GM19023 (cell line): ENCODE results near the gene RTN4R.
"Not testable (repeated sequence)": the region's sequence is repeated elsewhere in the genome, so short reads cannot be mapped to it uniquely, and the experiment has no call there.

Experiments
- ATAC-seq: cut with Tn5 transposase; IDR thresholded peaks from one replicate; pipeline ENCODE4 v1.9.1; 2021; ENCODE audit warnings: mild to moderate bottlenecking, moderate library complexity; ENCODE audit not compliant: unreplicated experiment

The RTN4R gene

GRCh38 chr22:20289182-20290044 lies 21.3 kb upstream of the RTN4R start:
- not testable (repeated sequence) for ATAC-seq

GRCh38 chr22:20286784-20287423 lies 18.8 kb upstream of the RTN4R start:
- not testable (repeated sequence) for ATAC-seq

GRCh38 chr22:20286312-20286660 lies 18.2 kb upstream of the RTN4R start:
- ATAC-seq: not testable (repeated sequence)

GRCh38 chr22:20285473-20286311 lies 17.6 kb upstream of the RTN4R start:
- ATAC-seq: not testable (repeated sequence)

GRCh38 chr22:20284471-20285086 lies 16.5 kb upstream of the RTN4R start:
- no peak for ATAC-seq

- ATAC-seq: no peak
Observed at GRCh38 chr22:20283674-20284066, 15.6 kb upstream of the RTN4R start.

- no peak for ATAC-seq
Observed at GRCh38 chr22:20282901-20283673, 15.0 kb upstream of the RTN4R start.

- no peak for ATAC-seq
Observed at GRCh38 chr22:20281891-20282290, 13.8 kb upstream of the RTN4R start.

GRCh38 chr22:20281473-20281872 lies 13.4 kb upstream of the RTN4R start:
- not testable (repeated sequence) for ATAC-seq

- ATAC-seq: no peak
Observed at GRCh38 chr22:20280866-20281265, 12.7 kb upstream of the RTN4R start.

- not testable (repeated sequence) for ATAC-seq
Observed at GRCh38 chr22:20280163-20280562, 12.0 kb upstream of the RTN4R start.

- ATAC-seq: no peak
Observed at GRCh38 chr22:20279662-20280134, 11.6 kb upstream of the RTN4R start.

GRCh38 chr22:20278726-20279490 lies 10.8 kb upstream of the RTN4R start:
- ATAC-seq: not testable (repeated sequence)

GRCh38 chr22:20277936-20278635 lies 10.0 kb upstream of the RTN4R start:
- ATAC-seq: not testable (repeated sequence)

- no peak for ATAC-seq
Observed at GRCh38 chr22:20276468-20276867, 8.3 kb upstream of the RTN4R start.

- no peak for ATAC-seq
Observed at GRCh38 chr22:20275836-20276235, 7.7 kb upstream of the RTN4R start.

- ATAC-seq: not testable (repeated sequence)
Observed at GRCh38 chr22:20275325-20275724, 7.2 kb upstream of the RTN4R start.

GRCh38 chr22:20274374-20274773 lies 6.3 kb upstream of the RTN4R start:
- ATAC-seq: not testable (repeated sequence)

GRCh38 chr22:20273758-20274181 lies 5.7 kb upstream of the RTN4R start:
- no peak for ATAC-seq
